Heart right ventricle (tissue), 16 donors: ENCODE data around the gene RNF44. TPM values are rescaled to one million over a fixed set of nuclear protein-coding genes. Genes with fewer than 3 reads are reported as not detected.

Source experiments
- ATAC-seq, 8 donors: fragments of 200-7000 bp; cut with Tn5 transposase; one replicate each; pipeline ENCODE4 v1.9.1; 2020; ENCODE audit warnings: mild to moderate bottlenecking in 8 of 8, moderate library complexity in 8 of 8, moderate number of reproducible peaks in 1 of 8
- DNase-seq, 2 donors: peaks; one replicate each; pipeline ENCODE4 v3.0.0-alpha.2; 2020
- H3K27ac ChIP-seq, 10 donors: fragments of 200-600 bp; sonication (generic) in 2 of 10; one replicate each; pipeline versions ENCODE4 v1.5.0 to v1.8.0; 2020 to 2022; ENCODE audit warnings: mild to moderate bottlenecking in 3 of 10
- H3K27me3 ChIP-seq, 7 donors: fragments of 200-600 bp; one replicate each; pipeline ENCODE4 v1.8.0; 2021 to 2022; ENCODE audit warnings: mild to moderate bottlenecking in 2 of 7
- H3K36me3 ChIP-seq, 9 donors: fragments of 200-600 bp; sonication (generic) in 1 of 9; one replicate each; pipeline versions ENCODE4 v1.5.0 to v1.8.0; 2020 to 2022; ENCODE audit warnings: mild to moderate bottlenecking in 2 of 9
- H3K4me1 ChIP-seq, 9 donors: fragments of 200-600 bp; sonication (generic) in 1 of 9; one replicate each; pipeline versions ENCODE4 v1.5.0 to v1.8.0; 2020 to 2022; ENCODE audit warnings: mild to moderate bottlenecking in 4 of 9
- H3K4me3 ChIP-seq, 10 donors: fragments of 200-600 bp; sonication (generic) in 2 of 10; one replicate each; pipeline versions ENCODE4 v1.5.0 to v1.8.0; 2020 to 2022; ENCODE audit warnings: mild to moderate bottlenecking in 7 of 10, moderate library complexity in 2 of 10
- H3K9me3 ChIP-seq, 11 donors: fragments of 200-600 bp in 10 of 11; sonication (generic) in 2 of 11; one replicate each; pipeline versions ENCODE4 v1.5.0 to v1.8.0; 2013 to 2022; ENCODE audit warnings: mild to moderate bottlenecking in 2 of 11, control low read depth in 1 of 11, moderate library complexity in 1 of 11
- CTCF ChIP-seq, 9 donors: fragments of 200-600 bp; sonication (generic) in 2 of 9; IDR thresholded peaks; one replicate each; pipeline versions ENCODE4 v1.5.0 to v1.8.0; 2021 to 2022; ENCODE audit warnings: antibody characterized with exemption in 9 of 9, mild to moderate bottlenecking in 5 of 9, moderate library complexity in 1 of 9
- WGBS, 2 donors: extraction: QIAGEN DNeasy Blood & Tissue Kit; methylation state at CpG; one replicate each; pipeline ENCODE4 v1.1.7; 2013; ENCODE audit warnings: inconsistent platforms in 1 of 2; 5-methylcytosine and 5-hydroxymethylcytosine counted together
- intact Hi-C, 10 donors: fragments of 100-400 bp; cut with DNase I; formaldehyde crosslinking; loops; one replicate each; pipeline versions ENCODE4 v1.11.1 to v1.14.2; 2022
- polyA plus RNA-seq, 2 donors: library from polyadenylated mRNA; stranded (reverse); fragments of 200-250 nt; gene quantifications; one replicate each; pipeline ENCODE4 v1.2.3, GENCODE V29; 2013
- total RNA-seq, 10 donors: library from RNA; stranded (reverse); fragmentation: NEBNext Ultra II Directional in 3 of 10; extraction: Animal tissue kit (Norgen Biotek cat#: 25700) in 3 of 10; gene quantifications; one replicate each; pipeline versions ENCODE4 v1.2.1 to v1.2.4, GENCODE V29; 2021 to 2023
- donor health status: Arrhythmogenic right ventricular cardiomyopathy.
- donor health status: ischemic (EF 13 %, LVEDD 7.1; RV severe dilation, severe dysfunction).
- donor health status: healthy with polysubstance abuse.
- donor health status: DM: no; HTN: yes; CAD: no.
- donor health status: DM: no; HTN: no; CAD: no.
- donor health status: ischemic (EF 25% LVEDD 6.9; RV normal size, moderate dysfunction).
- donor health status: ischemic (EF 25% LVEDD 5.7; RV mildly dilated, moderate dysfunction).
- donor health status: healthy.
- donor health status: DM: yes; HTN: yes; CAD: no.
- donor health status: Ischemic cardiomyopathy.
- donor health status: ischemic (EF 35%, LVEDD 5.7; RV mildly dilated, moderate dysfunction).
- donor health status: nonischemic (EF 11% LVEDD 7.7; RV severe dilation, severe dysfunction).
- donor health status: DM: yes; HTN: yes; CAD: no.
- donor health status: PGD.
- donor health status: ischemic (EF 29% LVEDD 5.4; RV normal size, mild dysfunction).
- donor health status: nonischemic (EF 23%, LVEDD 6.1; RV moderate dilation, normal function).

RNF44 gene
- total and polyA plus RNA-seq, 12 donors = 7.9 to 31.1 (median 21.5) TPM

- H3K27ac ChIP-seq = no peak overlapping the region
- 17 to 22% methylated on average over 15 of the region's 15 CpGs for WGBS, 2 donors
- H3K4me1 ChIP-seq = peaks cover 0 to 3% (median 0%) of the 10 kb centered on the region in 9 donors
- ATAC-seq (peak in 1 of 8 donors; percentile 21), DNase-seq (no peak)
- no peaks in the 10 kb centered on the region for H3K36me3 ChIP-seq
- TF ChIP-seq CTCF (IDR thresholded peaks at IDR 0.05) = peak in 7 of 9 donors; percentile 25 to 47 (median 39)
- no peak overlapping the region for H3K4me3 ChIP-seq
- peaks cover 0 to 12% (median 0%) of the 10 kb centered on the region in 7 donors for H3K27me3 ChIP-seq
- intact Hi-C loops = loop anchor here in 5 of 10 donors (5.0 to 10.0 kb wide), 4 partner anchors 49 to 66 kb away; partner anchors contain the start of genes TSPAN17 (in 2 of the 5), EIF4E1B (in 1 of the 5) and SNCB (in 1 of the 5)
- H3K9me3 ChIP-seq = no peaks in the 10 kb centered on the region
Observed at GRCh38 chr5:176578391-176578808, 41.2 kb upstream of the RNF44 start.

- Histone ChIP-seq H3K36me3 (no peaks in the 10 kb centered on the region), H3K4me1 (peaks cover 0 to 3% (median 0%) of the 10 kb centered on the region in 9 donors), H3K9me3 (no peaks in the 10 kb centered on the region), H3K4me3 (no peak overlapping the region), H3K27me3 (peaks cover 0 to 12% (median 0%) of the 10 kb centered on the region in 7 donors), H3K27ac (no peak overlapping the region)
- 85 to 87% methylated on average over 36 of the region's 36 CpGs for WGBS, 2 donors
- ATAC-seq = no peak
- DNase-seq = no peak
- intact Hi-C loops = loop anchor here in 5 of 10 donors (5.0 to 10.0 kb wide), 4 partner anchors 50 to 67 kb away; partner anchors contain the start of genes TSPAN17 (in 2 of the 5), EIF4E1B (in 1 of the 5) and SNCB (in 1 of the 5)
- TF ChIP-seq CTCF (IDR thresholded peaks at IDR 0.05) = no peak
Observed at GRCh38 chr5:176577312-176578176, 40.3 kb upstream of the RNF44 start.

GRCh38 chr5:176575488-176576422, 38.6 kb upstream of the RNF44 start:
- ATAC-seq = no peak
- DNase-seq = no peak
- no peak overlapping the region for H3K27ac ChIP-seq
- H3K9me3 ChIP-seq = no peaks in the 10 kb centered on the region
- H3K4me1 ChIP-seq = peaks cover 0 to 3% (median 0%) of the 10 kb centered on the region in 9 donors
- H3K27me3 ChIP-seq = peaks cover 0 to 19% (median 0%) of the 10 kb centered on the region in 7 donors
- H3K4me3 ChIP-seq = no peak overlapping the region
- no peak for TF ChIP-seq CTCF (IDR thresholded peaks at IDR 0.05)
- 83 to 86% methylated on average over 37 of the region's 37 CpGs for WGBS, 2 donors
- intact Hi-C loops = loop anchor here in 6 of 10 donors (2.0 to 10.0 kb wide), 5 partner anchors 52 to 71 kb away; partner anchors contain the start of genes TSPAN17 (in 3 of the 6), EIF4E1B (in 1 of the 6) and SNCB (in 1 of the 6)
- H3K36me3 ChIP-seq = no peaks in the 10 kb centered on the region
